ENCODE measurements around the gene NRDC.

DNA sequence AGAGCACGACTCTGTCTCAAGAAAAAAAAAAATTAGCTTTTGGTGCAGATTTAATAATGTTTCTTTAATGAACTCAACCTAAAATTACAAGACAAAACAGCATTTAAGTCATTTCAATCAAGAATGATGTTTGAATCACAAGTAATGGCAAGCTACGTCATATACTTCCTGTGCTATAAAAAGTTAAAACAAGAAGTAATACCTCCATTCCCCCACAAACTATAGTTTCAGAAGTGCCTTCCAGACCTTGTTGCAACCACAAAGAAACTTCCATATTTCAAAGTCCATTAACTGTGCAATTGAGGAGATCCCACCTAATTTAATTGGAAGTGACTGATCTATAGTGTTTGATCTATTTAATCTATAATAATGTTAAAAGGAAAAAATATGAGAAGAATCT, 15.1 kb downstream of the NRDC start:
- TF ChIP-seq POLR2A (IDR thresholded peaks at IDR 0.05) (no peak), POLR2AphosphoS5 (IDR thresholded peaks at IDR 0.05; ENCODE audit: insufficient read depth in 1 of 2, low read depth in 1 of 2) (no peak)
- TF ChIP-seq, protein P1, sequence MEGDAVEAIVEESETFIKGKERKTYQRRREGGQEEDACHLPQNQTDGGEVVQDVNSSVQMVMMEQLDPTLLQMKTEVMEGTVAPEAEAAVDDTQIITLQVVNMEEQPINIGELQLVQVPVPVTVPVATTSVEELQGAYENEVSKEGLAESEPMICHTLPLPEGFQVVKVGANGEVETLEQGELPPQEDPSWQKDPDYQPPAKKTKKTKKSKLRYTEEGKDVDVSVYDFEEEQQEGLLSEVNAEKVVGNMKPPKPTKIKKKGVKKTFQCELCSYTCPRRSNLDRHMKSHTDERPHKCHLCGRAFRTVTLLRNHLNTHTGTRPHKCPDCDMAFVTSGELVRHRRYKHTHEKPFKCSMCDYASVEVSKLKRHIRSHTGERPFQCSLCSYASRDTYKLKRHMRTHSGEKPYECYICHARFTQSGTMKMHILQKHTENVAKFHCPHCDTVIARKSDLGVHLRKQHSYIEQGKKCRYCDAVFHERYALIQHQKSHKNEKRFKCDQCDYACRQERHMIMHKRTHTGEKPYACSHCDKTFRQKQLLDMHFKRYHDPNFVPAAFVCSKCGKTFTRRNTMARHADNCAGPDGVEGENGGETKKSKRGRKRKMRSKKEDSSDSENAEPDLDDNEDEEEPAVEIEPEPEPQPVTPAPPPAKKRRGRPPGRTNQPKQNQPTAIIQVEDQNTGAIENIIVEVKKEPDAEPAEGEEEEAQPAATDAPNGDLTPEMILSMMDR (IDR thresholded peaks at IDR 0.05) = no peak

All from vagina (tissue), 2 donors.